Stimulated activated naive CD8-positive, alpha-beta T cell treated with anti-CD3 and anti-CD28 coated beads, Interleukin-15, Interleukin-2, amounts not matched to agents 100 U/mL and 50 U/mL, for 24 hours (primary cell): Measurements from ENCODE around the gene JPT1.

Experiments used
- ATAC-seq: fragments of 150-1000 bp; cut with Tn5 transposase; one replicate; pipeline ENCODE4 v1.10.0; 2021
- DNase-seq: peaks from one replicate; pipeline ENCODE4 v3.0.0; 2021

JPT1 gene

DNA sequence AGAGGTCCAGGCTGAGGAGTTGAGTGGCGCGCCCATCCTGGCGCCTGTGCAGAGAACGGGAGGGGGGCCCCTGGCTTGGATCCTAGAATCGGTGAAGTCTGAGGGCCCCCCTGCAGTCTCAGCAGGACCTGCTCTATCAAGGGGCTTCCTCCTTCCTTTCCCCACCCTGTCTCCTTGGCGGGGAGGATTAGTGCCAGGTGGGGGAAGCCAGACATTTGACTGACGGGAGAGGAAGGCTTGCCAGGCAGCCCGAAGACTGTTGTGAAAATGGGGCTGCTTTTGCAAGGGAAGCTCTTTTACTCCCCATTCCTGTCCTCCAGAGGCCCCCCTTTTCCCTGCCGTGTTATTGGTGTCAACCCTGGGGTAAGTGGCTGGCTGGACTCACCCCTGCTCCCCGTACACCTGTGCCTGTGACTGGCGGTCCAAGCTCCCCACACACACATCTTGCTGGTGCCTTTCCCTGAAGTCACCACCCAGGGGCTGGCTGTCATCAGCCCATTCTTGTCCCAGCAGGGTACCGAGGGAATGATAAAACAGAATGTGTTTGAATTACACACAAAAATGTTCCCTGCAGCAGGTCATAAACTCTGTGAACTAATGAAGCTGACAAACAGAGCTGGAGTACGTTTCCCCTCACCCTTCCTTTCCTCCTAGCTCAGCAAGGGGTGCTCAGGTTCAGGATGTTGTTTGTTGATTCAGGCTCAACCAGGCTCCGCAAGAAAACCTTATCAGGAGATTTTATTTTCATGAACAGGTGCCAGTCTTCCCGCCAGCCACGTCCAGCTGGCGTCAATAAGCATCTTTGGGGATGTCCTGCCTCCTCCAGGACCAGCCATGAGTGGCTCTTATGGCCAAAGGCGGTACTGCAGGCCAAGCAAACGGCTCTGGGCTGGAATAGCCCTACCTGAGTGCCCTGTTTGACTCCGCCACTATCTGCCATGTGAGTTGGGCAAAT lies 48.9 kb downstream of the JPT1 start:
- DNase-seq = peak; percentile 46
- no peak for ATAC-seq

DNA sequence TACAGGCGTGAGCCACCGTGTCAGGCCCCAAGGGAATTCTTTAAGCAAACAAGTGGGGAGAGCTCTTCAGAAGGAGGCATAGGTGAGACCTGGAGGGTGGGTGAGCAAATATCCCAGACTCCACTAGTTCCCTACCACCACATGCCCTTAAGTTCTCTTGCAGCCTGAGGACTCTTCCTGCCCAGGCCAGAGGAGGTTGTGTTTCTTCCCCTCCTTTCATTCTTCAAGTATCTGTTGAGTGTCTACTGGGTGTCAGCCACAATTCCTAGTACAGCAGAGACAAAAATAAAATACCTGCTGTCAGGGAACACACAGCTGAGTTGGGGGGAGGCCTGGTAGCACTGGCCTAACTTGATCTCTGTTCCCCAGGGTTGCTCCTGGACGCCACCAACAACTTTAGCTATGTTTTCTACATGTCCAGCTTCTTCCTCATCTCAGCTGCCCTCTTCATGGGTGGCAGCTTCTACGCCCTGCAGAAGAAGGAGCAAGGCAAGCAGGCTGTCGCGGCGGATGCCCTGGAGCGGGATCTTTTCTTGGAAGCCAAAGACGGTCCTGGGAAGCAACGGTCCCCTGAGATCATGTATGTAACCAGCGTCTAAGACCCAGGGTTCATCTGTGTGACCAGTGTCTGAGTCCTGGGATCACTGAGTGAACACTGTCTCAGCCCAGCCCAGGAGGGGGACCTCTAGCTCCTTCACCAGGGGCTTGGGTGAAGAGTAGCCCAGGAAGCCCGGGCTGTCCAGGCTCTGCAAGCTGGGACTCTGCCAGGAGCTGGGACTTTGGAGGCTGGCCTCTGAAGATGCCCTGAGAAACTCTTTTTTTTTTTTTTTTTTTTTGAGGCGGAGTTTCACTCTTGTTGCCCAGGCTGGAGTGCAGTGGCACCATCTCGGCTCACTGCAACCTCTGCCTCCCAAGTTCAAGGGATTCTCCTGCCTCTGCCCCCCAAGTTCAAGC lies 50.4 kb downstream of the JPT1 start:
- no peak for ATAC-seq
- DNase-seq = no peak

DNA sequence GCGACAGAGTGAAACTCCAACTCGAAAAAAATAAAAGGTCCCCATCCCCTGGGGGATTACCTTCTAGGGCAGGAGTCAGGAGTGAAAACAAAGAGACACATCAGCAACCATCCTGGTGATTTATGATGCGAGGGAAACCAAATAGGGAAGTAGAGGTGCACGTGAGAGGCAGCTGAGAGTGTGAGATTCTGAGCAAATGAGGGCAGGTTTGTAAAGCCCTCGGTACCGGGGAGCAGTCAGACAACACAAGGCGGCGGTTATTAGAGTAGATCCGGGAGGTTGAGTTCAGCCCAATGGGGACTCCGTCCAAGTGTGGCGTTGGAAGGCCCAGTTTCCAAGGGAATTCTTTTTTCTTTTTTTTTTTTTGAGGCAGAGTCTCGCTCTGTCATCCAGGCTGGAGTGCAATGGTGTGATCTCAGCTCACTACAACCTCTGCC lies 51.9 kb downstream of the JPT1 start:
- ATAC-seq (no peak), DNase-seq (no peak)

DNA sequence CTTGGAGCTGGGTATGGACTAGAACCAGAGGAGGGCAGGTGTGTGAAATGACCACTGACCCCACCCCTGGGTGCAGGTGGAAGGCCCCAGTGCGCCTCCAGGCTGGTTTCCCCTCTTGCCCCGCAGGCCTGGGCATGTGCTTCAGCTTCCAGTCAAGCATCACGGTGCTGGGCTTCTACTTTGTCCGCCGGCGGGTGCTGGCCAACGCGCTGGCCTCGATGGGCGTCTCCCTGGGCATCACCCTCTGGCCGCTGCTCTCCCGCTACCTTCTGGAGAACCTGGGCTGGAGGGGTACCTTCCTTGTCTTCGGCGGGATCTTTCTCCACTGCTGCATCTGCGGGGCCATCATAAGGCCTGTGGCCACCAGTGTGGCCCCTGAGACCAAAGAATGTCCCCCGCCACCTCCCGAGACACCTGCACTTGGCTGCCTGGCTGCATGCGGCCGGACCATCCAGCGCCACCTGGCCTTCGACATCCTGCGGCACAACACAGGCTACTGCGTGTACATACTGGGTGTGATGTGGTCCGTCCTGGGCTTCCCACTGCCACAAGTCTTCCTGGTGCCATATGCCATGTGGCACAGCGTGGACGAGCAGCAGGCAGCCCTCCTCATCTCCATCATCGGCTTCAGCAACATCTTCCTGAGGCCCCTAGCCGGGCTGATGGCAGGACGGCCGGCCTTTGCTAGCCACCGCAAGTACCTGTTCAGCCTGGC lies 54.3 kb downstream of the JPT1 start:
- ATAC-seq = no peak
- DNase-seq = no peak

DNA sequence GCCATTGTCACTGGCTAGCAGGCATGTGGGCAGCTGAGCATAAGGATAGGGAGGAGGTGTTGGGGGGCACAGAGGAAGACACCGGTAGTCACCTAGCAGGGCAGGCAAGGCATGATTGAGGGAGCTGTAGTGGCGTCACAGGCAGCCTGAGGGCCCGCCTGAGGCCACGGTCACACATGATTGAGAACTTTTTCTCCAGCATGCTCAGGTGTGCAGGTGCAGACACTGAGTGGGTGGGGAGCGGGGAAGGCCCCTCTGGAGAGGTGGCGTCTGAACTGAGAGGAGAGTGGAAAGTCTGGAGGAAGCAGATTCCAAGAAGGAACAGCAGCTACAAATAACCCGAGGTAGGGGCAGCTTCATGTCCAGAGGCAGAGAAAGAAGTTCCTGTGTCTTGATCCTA lies 55.5 kb downstream of the JPT1 start:
- peak; percentile 17 for ATAC-seq
- no peak for DNase-seq

DNA sequence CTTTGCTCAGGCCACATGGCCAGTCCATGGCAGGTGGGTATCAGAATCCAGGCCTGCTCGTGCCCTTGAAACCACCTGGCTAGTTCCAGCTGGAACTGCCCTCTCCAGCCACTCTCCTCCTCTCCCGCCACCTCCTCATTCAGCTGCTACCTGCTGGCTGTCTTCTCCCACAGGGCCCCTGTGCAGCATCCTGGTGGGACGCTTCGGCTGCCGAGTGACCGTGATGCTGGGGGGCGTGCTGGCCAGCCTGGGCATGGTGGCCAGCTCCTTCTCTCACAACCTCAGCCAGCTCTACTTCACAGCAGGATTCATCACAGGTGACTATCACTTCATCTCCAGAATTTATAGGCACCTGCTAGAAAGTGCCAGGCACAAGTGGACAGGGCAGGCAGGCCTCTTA lies 56.4 kb downstream of the JPT1 start:
- no peak for DNase-seq
- ATAC-seq = no peak

DNA sequence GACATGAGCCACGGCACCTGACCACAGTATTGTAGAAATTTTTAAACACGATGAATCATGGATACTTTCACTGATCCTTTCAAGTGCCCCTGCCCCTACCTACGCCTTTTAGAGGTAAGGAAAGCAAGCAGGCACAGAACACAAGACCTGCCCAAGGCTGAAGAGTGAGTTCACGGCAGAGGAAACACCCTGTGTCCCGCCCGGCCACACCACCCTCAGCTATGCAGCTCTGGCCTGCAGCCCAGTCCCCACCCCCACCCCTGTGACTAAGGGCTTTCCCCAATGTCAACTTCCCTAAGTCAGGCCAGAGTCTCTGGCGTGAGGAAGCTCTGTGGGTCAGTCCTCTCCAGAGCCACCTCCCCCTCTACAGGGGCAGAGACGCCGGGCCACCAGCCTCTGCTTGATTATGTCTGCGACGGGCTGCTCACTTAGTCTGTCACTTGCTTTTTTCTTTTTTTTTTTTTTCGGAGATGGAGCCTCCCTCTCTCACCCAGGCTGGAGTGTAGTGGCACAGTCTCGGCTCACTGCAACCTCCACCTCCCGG lies 58.2 kb downstream of the JPT1 start:
- DNase-seq = no peak
- no peak for ATAC-seq

DNA sequence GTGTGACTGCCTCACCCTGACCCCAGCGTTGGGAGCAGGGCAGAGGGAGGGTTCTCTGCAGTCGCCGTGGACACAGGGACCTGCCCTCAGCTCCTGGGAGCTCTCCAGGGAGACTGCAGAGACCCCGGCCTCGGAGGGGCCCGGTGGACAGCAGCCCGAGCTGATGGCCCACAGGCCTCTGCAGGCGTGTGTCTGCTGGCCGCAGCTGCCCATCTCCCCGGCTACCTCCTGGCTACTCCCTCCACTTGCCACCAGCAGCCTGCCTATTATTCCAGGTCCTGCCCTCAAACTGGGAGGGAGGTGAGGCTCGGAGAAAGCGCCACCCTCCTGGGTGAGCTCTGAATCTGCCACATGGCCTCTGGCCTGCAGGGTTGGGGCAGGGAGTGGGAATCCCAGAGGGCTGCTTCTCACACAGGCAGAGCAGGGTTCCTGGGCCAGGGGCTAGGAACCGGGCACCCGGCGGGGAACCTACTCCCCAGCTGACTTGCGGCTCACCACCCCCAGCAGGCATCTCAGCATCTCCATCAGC lies 59.4 kb downstream of the JPT1 start:
- ATAC-seq (no peak), DNase-seq (no peak)

DNA sequence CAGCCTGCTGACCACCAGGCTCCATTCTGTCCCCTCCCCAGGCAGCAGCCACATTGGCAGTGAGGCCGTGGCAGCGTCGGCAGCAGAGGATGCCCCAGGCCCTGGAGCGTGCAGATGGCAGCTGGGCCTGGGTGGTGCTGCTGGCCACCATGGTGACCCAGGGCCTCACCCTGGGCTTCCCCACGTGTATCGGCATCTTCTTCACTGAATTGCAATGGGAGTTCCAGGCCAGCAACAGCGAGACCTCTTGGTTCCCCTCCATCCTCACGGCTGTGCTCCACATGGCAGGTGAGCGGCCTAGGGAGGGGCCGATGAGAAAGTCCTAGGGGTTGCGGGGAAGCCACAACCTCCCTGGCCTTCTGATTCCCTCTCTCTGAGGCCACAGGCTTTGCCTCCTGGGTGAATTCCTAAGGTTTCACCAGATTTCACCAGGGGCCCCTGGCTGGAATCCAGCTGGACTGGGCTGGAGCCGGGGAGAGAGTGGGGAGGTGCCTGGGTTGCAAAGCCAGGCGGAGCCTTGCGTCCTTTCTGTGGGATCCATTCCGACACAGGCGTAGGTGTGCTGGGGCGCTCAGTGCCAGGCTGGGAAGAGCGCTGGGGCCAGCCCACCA lies 60.7 kb downstream of the JPT1 start:
- ATAC-seq (no peak), DNase-seq (no peak)

DNA sequence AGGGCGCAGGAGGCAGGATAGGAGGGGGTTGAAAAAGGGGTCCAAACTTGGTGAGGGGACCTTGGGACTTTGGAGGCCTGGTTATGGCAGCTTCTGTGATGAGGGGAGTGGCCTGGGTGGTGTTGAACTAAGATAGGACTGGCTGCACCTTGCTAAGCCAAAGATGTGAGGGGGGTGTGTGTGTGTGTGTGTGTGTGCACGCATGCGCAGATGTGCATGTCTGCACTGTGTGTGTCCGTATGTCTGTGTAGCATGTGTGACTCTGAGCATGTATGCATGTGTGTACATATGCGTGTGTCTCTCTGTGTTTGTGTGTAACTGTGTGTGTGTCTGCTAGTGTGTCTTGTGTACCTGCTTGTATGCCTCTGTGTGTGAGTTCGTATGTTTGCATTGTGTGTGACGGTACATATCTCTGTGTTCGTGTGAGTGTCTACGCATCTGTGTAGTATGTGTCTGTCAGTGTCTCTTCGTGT lies 62.4 kb downstream of the JPT1 start:
- DNase-seq = no peak
- no peak for ATAC-seq

DNA sequence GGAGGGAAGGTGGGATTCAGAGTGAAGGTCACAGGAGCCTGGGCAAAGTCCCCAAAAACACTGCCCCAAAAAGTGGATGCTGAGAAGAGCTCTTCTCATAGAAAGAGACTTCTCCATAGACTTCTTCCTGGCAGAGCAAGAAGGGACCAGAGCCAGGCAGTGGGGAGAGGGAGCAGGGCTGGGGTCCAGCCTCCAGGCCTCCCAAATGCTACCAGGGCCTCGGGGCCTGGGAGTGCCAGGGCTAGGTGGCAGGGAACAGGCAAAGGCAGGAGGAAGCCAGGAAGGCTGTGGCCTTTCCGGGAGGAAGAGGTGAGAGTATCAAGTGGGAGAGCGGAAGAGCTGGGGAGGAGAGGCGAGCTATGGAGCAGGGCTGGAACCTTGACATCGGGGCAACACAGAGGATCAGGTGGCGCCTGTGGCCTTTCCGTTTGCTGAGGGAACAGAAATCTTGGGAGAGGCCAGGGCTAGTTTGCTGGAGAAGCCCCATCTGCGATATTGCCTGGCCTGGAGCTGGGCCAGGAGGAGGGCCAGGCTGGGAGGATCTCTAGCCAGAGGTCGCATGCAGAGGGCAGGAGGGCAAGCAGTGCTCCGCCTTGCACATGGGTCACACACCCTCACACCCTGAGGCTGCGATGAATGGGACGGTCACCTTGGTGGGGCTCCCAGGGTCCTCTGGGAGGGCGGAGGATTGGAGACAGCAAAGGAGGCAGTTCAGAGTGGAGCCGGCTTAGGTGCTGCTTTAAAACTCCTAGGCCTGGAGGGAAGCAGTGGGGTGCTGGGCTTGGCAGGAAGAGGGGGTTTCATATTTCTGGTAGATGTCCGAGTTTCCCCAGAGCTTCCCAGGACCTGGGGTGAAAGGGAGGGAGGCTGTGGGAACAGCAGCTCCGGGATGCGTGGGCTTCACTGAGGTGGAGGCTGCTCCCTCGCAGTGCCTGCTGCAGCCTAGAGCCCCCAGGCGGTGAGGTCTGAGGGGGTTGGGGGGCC lies 63.1 kb downstream of the JPT1 start:
- no peak for ATAC-seq

DNA sequence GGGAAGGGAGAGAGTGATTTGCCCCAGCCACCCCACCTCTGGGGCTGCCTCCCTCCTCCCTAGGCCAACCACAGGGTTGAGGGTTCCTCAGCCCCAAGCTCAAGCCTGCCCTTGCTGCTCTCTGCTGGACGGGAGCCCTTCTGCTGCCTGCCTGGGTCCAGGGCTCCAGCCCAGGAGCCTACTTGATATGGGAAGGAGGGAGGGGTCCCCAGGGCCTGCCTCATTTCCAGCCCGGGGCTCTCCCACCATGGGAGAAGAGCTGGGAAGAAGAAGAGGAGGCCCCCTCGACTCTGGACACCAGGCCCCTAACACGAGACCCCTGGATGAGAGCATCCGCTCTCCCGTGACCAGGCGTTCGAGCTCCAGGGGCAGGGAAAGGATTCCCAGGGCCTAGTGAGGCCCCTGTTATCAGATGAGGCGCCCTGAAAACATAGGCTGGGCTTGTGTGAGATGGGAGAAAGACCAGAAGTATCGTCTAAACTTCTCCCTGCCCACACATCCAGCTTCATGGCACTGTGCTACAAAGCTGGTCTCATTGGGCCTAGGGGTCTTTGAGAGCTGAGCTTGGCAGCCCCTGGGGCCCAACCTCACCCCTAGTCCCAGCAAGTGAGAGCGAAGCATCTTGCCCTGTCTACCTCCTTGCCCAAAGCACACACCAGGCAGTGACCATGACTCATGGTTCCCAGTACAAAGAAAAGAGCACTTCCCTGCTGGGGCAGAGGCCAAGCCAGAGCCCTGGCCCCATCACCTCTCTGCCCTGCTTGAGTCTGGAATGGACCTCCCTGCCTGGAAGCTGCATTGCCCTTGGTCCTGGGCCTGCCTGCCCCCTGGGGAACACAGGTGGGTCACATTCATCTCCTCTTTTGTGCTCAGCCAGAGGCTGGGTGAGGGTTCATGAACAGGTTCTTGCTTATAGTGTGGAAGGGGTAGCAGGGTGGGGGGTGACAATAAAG lies 65.6 kb downstream of the JPT1 start:
- DNase-seq = no peak
- ATAC-seq = peak; percentile 62

More for the DNA sequence above, 63.1 kb downstream of the JPT1 start:
- DNase-seq = no peak

DNA sequence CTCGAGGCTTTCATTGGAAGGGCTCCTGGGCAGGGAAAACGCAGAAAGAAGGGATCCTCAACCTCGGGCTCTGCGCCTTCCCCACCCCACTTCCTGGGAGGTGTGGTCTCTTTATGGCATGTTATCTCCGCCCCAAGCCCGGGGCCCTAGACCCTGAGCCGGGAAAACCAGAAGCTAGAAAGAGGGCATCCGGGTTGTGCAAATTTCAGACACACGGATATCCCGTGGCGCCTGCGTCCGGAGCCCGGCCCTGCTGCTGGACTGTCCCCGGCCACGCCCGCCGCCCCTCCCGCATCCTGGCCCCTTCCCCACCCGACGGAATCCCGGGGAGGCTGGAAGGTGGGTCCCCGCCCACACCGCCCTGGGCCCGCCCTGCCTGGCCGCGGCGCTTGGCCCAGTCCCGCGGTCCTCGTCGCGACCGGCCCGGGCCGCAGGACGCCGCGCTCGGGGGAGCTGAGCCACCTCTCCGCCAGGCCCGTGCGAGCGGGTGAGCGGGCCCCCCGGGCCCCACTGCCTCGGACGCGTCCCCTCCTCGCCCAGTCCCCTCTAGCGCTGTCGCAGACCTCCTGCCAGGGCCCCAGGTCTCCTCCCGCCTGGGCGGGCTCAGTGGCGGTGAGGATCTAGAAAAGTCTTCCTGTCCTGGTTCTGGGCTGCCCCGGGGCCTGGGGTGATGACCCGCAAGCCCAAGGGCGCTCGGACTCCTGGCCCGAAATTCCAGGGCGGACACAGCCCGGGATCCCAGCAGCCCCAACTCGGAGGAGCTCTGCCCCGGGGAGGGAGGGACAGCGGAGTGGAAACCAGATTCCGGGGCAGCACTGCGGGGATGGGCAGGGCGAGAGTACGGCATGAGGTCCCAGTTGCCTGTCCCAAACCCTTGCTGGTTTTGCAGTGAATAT lies 66.5 kb downstream of the JPT1 start, which contains the start of gene SLC16A5:
TSS of gene SLC16A5 (plus strand) at position 397 of the 896 bp plus-strand sequence. CDS start 5,683 bp downstream, outside the sequence.
- peak; percentile 57 for DNase-seq
- ATAC-seq = peak; percentile 59

DNA sequence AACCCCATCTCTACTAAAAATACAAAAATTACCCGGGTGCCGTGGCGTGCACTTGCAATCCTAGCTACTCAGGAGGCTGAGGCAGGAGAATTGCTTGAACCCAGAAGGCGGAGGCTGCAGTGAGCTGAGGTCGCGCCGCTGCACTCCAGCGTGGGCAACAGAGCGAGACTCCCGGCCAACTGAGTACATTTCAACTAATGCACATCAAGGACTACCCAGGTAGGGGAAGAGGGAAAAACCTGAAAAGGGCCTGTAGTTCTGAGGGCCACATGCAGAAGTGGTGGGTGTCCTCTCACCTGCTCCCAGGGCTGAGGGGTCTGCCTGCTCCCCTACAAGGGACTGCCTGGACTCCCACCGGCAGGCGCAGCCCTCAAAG lies 67.1 kb downstream of the JPT1 start:
- peak; percentile 3 for ATAC-seq
- no peak for DNase-seq

DNA sequence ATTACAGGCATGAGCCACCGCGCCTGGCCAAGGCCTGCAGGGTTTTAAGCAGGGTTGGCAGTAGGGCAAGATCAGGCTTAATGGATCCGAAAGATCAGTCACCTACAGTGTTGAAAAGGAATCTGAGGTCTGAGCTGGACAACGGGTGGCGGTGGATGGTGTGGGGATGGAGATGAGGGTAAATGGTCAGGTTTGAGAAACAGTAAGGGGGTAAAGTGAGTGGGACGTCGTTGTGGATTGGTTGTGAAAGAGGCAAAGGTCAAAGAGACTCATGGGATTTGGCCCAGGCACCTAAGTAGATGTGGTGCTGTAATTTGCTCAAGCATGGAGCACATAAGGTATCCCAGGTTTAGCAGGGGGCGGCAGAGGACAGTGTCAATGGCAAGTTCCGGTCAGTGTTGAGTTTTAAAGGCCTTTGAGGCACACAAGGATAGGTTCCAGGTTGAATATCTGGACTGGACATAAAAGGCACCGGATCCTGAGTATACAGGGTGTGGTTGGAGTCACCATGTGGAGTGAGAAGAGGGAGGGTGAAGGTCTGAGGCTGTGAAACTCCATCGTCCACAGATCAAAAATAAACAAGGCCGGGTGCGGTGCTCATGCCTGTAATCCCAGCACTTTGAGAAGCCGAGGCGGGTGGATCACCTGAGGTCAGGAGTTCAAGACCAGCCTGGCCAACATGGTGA lies 67.7 kb downstream of the JPT1 start:
- DNase-seq (no peak), ATAC-seq (no peak)
